Measurements from ENCODE around the gene SEMA4D.

SEMA4D gene

GRCh38 chr9:89398621-89399020 lies 99.3 kb downstream of the SEMA4D start:
- Histone ChIP-seq H4K20me1 (ENCODE audit: insufficient read depth, low read length) (peaks cover 30% of the 10 kb centered on the region), H3K27ac (ENCODE audit: low read length) (no peak overlapping the region), H2AFZ (ENCODE audit: low read depth, low read length) (no peak overlapping the region), H3K27me3 (ENCODE audit: insufficient read depth, low read length, poor library complexity) (no peaks in the 10 kb centered on the region), H3K9me3 (ENCODE audit: insufficient read depth, low read length, severe bottlenecking) (no peaks in the 10 kb centered on the region), H3K4me1 (ENCODE audit: insufficient read depth, low read length) (no peaks in the 10 kb centered on the region), H3K9ac (ENCODE audit: low read depth, low read length) (no peak overlapping the region), H3K4me2 (ENCODE audit: insufficient read depth, low read length) (no peak overlapping the region), H3K4me3 (ENCODE audit: low read depth in 1 of 2, low read length in 2 of 2) (no peak overlapping the region), H3K79me2 (ENCODE audit: insufficient read depth, low read length) (peaks cover 31% of the 10 kb centered on the region), H3K36me3 (ENCODE audit: insufficient read depth, low read length) (peaks cover 95% of the 10 kb centered on the region)
- ATAC-seq (ENCODE audit: insufficient read depth, low read depth), result no peak
- no peak for TF ChIP-seq CTCF (IDR thresholded peaks at IDR 0.05; ENCODE audit: borderline replicate concordance, extremely low read depth, low read length, poor library complexity, severe bottlenecking)
- no peak for TF ChIP-seq EZH2 (IDR thresholded peaks at IDR 0.05; ENCODE audit: borderline replicate concordance, low read depth, low read length, severe bottlenecking)
- no peak for DNase-seq

GRCh38 chr9:89397471-89397870 lies 100.4 kb downstream of the SEMA4D start:
- peaks cover 29% of the 10 kb centered on the region; the same call in 1 of the 2 replicates for H4K20me1 ChIP-seq (ENCODE audit: insufficient read depth, low read length)
- H3K27me3 ChIP-seq (ENCODE audit: insufficient read depth, low read length, poor library complexity), result no peaks in the 10 kb centered on the region
- H3K9me3 ChIP-seq (ENCODE audit: insufficient read depth, low read length, severe bottlenecking), result no peaks in the 10 kb centered on the region
- H3K79me2 ChIP-seq (ENCODE audit: insufficient read depth, low read length), result peaks cover 24% of the 10 kb centered on the region; the same call in 1 of the 2 replicates
- H3K27ac ChIP-seq (ENCODE audit: low read length), result no peak overlapping the region
- no peak overlapping the region for H3K9ac ChIP-seq (ENCODE audit: low read depth, low read length)
- no peak overlapping the region for H2AFZ ChIP-seq (ENCODE audit: low read depth, low read length)
- ATAC-seq (ENCODE audit: insufficient read depth, low read depth) (no peak), DNase-seq (no peak)
- H3K36me3 ChIP-seq (ENCODE audit: insufficient read depth, low read length), result peaks cover 95% of the 10 kb centered on the region
- no peak overlapping the region for H3K4me2 ChIP-seq (ENCODE audit: insufficient read depth, low read length)
- TF ChIP-seq CTCF (IDR thresholded peaks at IDR 0.05; ENCODE audit: borderline replicate concordance, extremely low read depth, low read length, poor library complexity, severe bottlenecking), result no peak
- no peak for TF ChIP-seq EZH2 (IDR thresholded peaks at IDR 0.05; ENCODE audit: borderline replicate concordance, low read depth, low read length, severe bottlenecking)
- no peaks in the 10 kb centered on the region for H3K4me1 ChIP-seq (ENCODE audit: insufficient read depth, low read length)
- H3K4me3 ChIP-seq (ENCODE audit: low read depth in 1 of 2, low read length in 2 of 2), result no peak overlapping the region

- ATAC-seq (ENCODE audit: insufficient read depth, low read depth), result 0 out of 3 replicates have a peak, but pooled peaks have one; percentile 12
These were observed 101.8 kb downstream of the SEMA4D start for GRCh38 chr9:89395931-89396710.

More at GRCh38 chr9:89395931-89396710, 101.8 kb downstream of the SEMA4D start:
- peaks cover 31% of the 10 kb centered on the region; the same call in 1 of the 2 replicates for H4K20me1 ChIP-seq (ENCODE audit: insufficient read depth, low read length)
- H3K9me3 ChIP-seq (ENCODE audit: insufficient read depth, low read length, severe bottlenecking), result no peaks in the 10 kb centered on the region
- no peak for TF ChIP-seq CTCF (IDR thresholded peaks at IDR 0.05; ENCODE audit: borderline replicate concordance, extremely low read depth, low read length, poor library complexity, severe bottlenecking)
- no peak for TF ChIP-seq EZH2 (IDR thresholded peaks at IDR 0.05; ENCODE audit: borderline replicate concordance, low read depth, low read length, severe bottlenecking)
- no peak for DNase-seq
- no peak overlapping the region for H3K4me2 ChIP-seq (ENCODE audit: insufficient read depth, low read length)
- H3K27me3 ChIP-seq (ENCODE audit: insufficient read depth, low read length, poor library complexity), result no peaks in the 10 kb centered on the region
- H3K79me2 ChIP-seq (ENCODE audit: insufficient read depth, low read length), result peaks cover 19% of the 10 kb centered on the region; the same call in 1 of the 2 replicates
- H3K9ac ChIP-seq (ENCODE audit: low read depth, low read length), result no peak overlapping the region
- no peaks in the 10 kb centered on the region for H3K4me1 ChIP-seq (ENCODE audit: insufficient read depth, low read length)
- H2AFZ ChIP-seq (ENCODE audit: low read depth, low read length), result no peak overlapping the region
- no peak overlapping the region for H3K4me3 ChIP-seq (ENCODE audit: low read depth in 1 of 2, low read length in 2 of 2)
- peaks cover 95% of the 10 kb centered on the region for H3K36me3 ChIP-seq (ENCODE audit: insufficient read depth, low read length)
- H3K27ac ChIP-seq (ENCODE audit: low read length), result no peak overlapping the region
